Measurements from ENCODE around the gene DNAI7. TPM values are rescaled to one million over a fixed set of nuclear protein-coding genes. Genes with fewer than 3 reads are reported as not detected.

Gene DNAI7
- total and polyA plus RNA-seq, 2 donors (not counting 1 experiment from before 2014, with no cell fraction given): 0.62 TPM; not detected in 1

- H3K4me3 Mint-ChIP-seq: no peak overlapping the region
- no peak overlapping the region for H3K27ac ChIP-seq (ENCODE audit: low read length in 2 of 2)
- H3K9me3 ChIP-seq (ENCODE audit: control extremely low read depth in 1 of 3, control insufficient read depth in 2 of 3, insufficient read depth in 1 of 3, low read length in 2 of 3): no peaks in the 10 kb centered on the region
- H2AFZ ChIP-seq (ENCODE audit: insufficient read depth, low read depth, low read length, poor library complexity, severe bottlenecking): no peak overlapping the region
- no peaks in the 10 kb centered on the region for H4K20me1 ChIP-seq (ENCODE audit: control insufficient read depth, insufficient read depth, low read length, poor library complexity, severe bottlenecking)
- CTCF ChIA-PET: interaction anchor here (1.3 to 9.1 kb wide), 2 partner anchors 134 to 261 kb away, joined by 3 to 172 read pairs; no protein-coding TSS in a partner anchor
- no peaks in the 10 kb centered on the region for H3K27me3 ChIP-seq (replicated peaks in 1 of 4; ENCODE audit: control extremely low read depth in 1 of 4, control insufficient read depth in 3 of 4, insufficient read depth in 4 of 4, low read length in 3 of 4)
- TF ChIP-seq EZH2 (IDR thresholded peaks at IDR 0.05; ENCODE audit: borderline replicate concordance, insufficient read depth, low read depth, low read length, poor library complexity, severe bottlenecking) (no peak), CTCF (IDR thresholded peaks at IDR 0.05) (no peak)
- no peak overlapping the region for H3K27ac Mint-ChIP-seq
- no peak overlapping the region for H3K4me3 ChIP-seq (ENCODE audit: control extremely low read depth in 1 of 5, extremely low read depth in 1 of 5, insufficient read depth in 1 of 5, low read depth in 2 of 5, low read length in 4 of 5)
- H3K79me2 ChIP-seq (ENCODE audit: control insufficient read depth, insufficient read depth, low read length): no peaks in the 10 kb centered on the region
- H3K9ac ChIP-seq (ENCODE audit: low read length): no peak overlapping the region
- no peaks in the 10 kb centered on the region for H3K9me3 Mint-ChIP-seq (ENCODE audit: insufficient read depth)
- no peaks in the 10 kb centered on the region for H3K36me3 ChIP-seq (replicated peaks in 1 of 2; ENCODE audit: control extremely low read depth in 1 of 2, control insufficient read depth in 1 of 2, extremely low read depth in 1 of 2, insufficient read depth in 2 of 2, low read length in 1 of 2)
- POLR2A ChIA-PET: no interaction called here
- H3K4me2 ChIP-seq (replicated peaks; ENCODE audit: low read depth, low read length, poor library complexity, severe bottlenecking): no peak overlapping the region
- H3K4me1 ChIP-seq (ENCODE audit: control insufficient read depth in 2 of 2, insufficient read depth in 2 of 2, low read length in 2 of 2): peaks cover 6 to 7% of the 10 kb centered on the region in 2 donors
- WGBS (ENCODE audit: insufficient coverage): 100% methylated on average over 1 of the region's 1 CpG
- no peaks in the 10 kb centered on the region for H3K27me3 Mint-ChIP-seq
- H3K4me1 Mint-ChIP-seq: peaks cover 10% of the 10 kb centered on the region
- DNase-seq: no peak
- no peak for ATAC-seq (ENCODE audit: low read depth)
- intact Hi-C loops (cut with micrococcal nuclease): no loop called here
Observed at GRCh38 chr12:25126746-25127145, 68.2 kb downstream of the DNAI7 start.

GRCh38 chr12:25126101-25126500, 68.9 kb downstream of the DNAI7 start:
- Mint-ChIP-seq H3K4me1 (peaks cover 10% of the 10 kb centered on the region), H3K27me3 (no peaks in the 10 kb centered on the region), H3K4me3 (no peak overlapping the region), H3K9me3 (ENCODE audit: insufficient read depth) (no peaks in the 10 kb centered on the region), H3K27ac (no peak overlapping the region)
- ChIA-PET CTCF (interaction anchor here (1.3 to 9.1 kb wide), 2 partner anchors 133 to 261 kb away, joined by 3 to 172 read pairs; no protein-coding TSS in a partner anchor), POLR2A (no interaction called here)
- Histone ChIP-seq H3K79me2 (ENCODE audit: control insufficient read depth, insufficient read depth, low read length) (no peaks in the 10 kb centered on the region), H3K9ac (ENCODE audit: low read length) (no peak overlapping the region), H2AFZ (ENCODE audit: insufficient read depth, low read depth, low read length, poor library complexity, severe bottlenecking) (no peak overlapping the region), H3K27me3 (replicated peaks in 1 of 4; ENCODE audit: control extremely low read depth in 1 of 4, control insufficient read depth in 3 of 4, insufficient read depth in 4 of 4, low read length in 3 of 4) (no peaks in the 10 kb centered on the region), H3K36me3 (replicated peaks in 1 of 2; ENCODE audit: control extremely low read depth in 1 of 2, control insufficient read depth in 1 of 2, extremely low read depth in 1 of 2, insufficient read depth in 2 of 2, low read length in 1 of 2) (no peaks in the 10 kb centered on the region), H4K20me1 (ENCODE audit: control insufficient read depth, insufficient read depth, low read length, poor library complexity, severe bottlenecking) (no peaks in the 10 kb centered on the region), H3K4me1 (ENCODE audit: control insufficient read depth in 2 of 2, insufficient read depth in 2 of 2, low read length in 2 of 2) (peaks cover 6 to 7% of the 10 kb centered on the region in 2 donors), H3K27ac (ENCODE audit: low read length in 2 of 2) (no peak overlapping the region), H3K4me3 (ENCODE audit: control extremely low read depth in 1 of 5, extremely low read depth in 1 of 5, insufficient read depth in 1 of 5, low read depth in 2 of 5, low read length in 4 of 5) (no peak overlapping the region), H3K9me3 (ENCODE audit: control extremely low read depth in 1 of 3, control insufficient read depth in 2 of 3, insufficient read depth in 1 of 3, low read length in 2 of 3) (no peaks in the 10 kb centered on the region), H3K4me2 (replicated peaks; ENCODE audit: low read depth, low read length, poor library complexity, severe bottlenecking) (no peak overlapping the region)
- intact Hi-C loops (cut with micrococcal nuclease): no loop called here
- DNase-seq: no peak
- no peak for ATAC-seq (ENCODE audit: low read depth)
- TF ChIP-seq EZH2 (IDR thresholded peaks at IDR 0.05; ENCODE audit: borderline replicate concordance, insufficient read depth, low read depth, low read length, poor library complexity, severe bottlenecking): no peak
- TF ChIP-seq CTCF (IDR thresholded peaks at IDR 0.05): no peak

Data from B cell (primary cell).